Measurements from ENCODE around the gene PARP3. TPM values are rescaled to one million over a fixed set of nuclear protein-coding genes. Genes with fewer than 3 reads are reported as not detected.
A peak's percentile ranks its signal among the peaks of the same experiment; 100 is the strongest.

Gene PARP3
- total RNA-seq, 4 donors from 2014 or later, result 7.3 to 33.0 (median 14.2) TPM

GRCh38 chr3:51984269-51984647, 42.1 kb downstream of the PARP3 start:
- peaks cover 17 to 38% (median 21%) of the 10 kb centered on the region in 3 donors for H3K4me1 ChIP-seq
- no peaks in the 10 kb centered on the region for H3K36me3 ChIP-seq
- no peak for DNase-seq
- TF ChIP-seq CTCF (IDR thresholded peaks at IDR 0.05) (no peak), POLR2A (IDR thresholded peaks at IDR 0.05) (no peak)
- no peaks in the 10 kb centered on the region for H3K27me3 ChIP-seq
- intact Hi-C loops (cut with DNase I), result no loop called here
- H3K9me3 ChIP-seq, result no peaks in the 10 kb centered on the region
- peak overlapping the region in 1 of 4 donors; percentile 73 for H3K4me3 ChIP-seq
- peak overlapping the region; percentile 85 to 98 (median 94) for H3K27ac ChIP-seq

- no peaks in the 10 kb centered on the region for H3K9me3 ChIP-seq
- H3K27me3 ChIP-seq, result no peaks in the 10 kb centered on the region
- no peak for TF ChIP-seq POLR2A (IDR thresholded peaks at IDR 0.05)
- TF ChIP-seq CTCF (IDR thresholded peaks at IDR 0.05), result no peak
- peaks cover 17 to 46% (median 24%) of the 10 kb centered on the region in 3 donors for H3K4me1 ChIP-seq
- peak overlapping the region in 2 of 4 donors; percentile 93 to 98 for H3K27ac ChIP-seq
- 100% methylated on average over 2 to 3 of the region's 6 CpGs for WGBS, 2 donors
- H3K4me3 ChIP-seq, result no peak overlapping the region
- intact Hi-C loops (cut with DNase I), result no loop called here
- no peaks in the 10 kb centered on the region for H3K36me3 ChIP-seq
- no peak for DNase-seq
These were observed 42.9 kb downstream of the PARP3 start for GRCh38 chr3:51985063-51985462.

GRCh38 chr3:51986010-51986947, 44.1 kb downstream of the PARP3 start:
- no peak for DNase-seq
- peaks cover 17 to 53% (median 24%) of the 10 kb centered on the region in 3 donors for H3K4me1 ChIP-seq
- intact Hi-C loops (cut with DNase I), result no loop called here
- no peak for TF ChIP-seq POLR2A (IDR thresholded peaks at IDR 0.05)
- TF ChIP-seq CTCF (IDR thresholded peaks at IDR 0.05), result no peak
- no peaks in the 10 kb centered on the region for H3K9me3 ChIP-seq
- no peak overlapping the region for H3K27ac ChIP-seq
- H3K36me3 ChIP-seq, result peaks cover 0 to 3% (median 1%) of the 10 kb centered on the region in 3 donors
- no peaks in the 10 kb centered on the region for H3K27me3 ChIP-seq
- H3K4me3 ChIP-seq, result no peak overlapping the region
- WGBS, 2 donors, result 70 to 71% methylated on average over 5 of the region's 12 CpGs

- Histone ChIP-seq H3K27me3 (no peaks in the 10 kb centered on the region), H3K4me3 (no peak overlapping the region), H3K27ac (no peak overlapping the region), H3K4me1 (peaks cover 10 to 51% (median 20%) of the 10 kb centered on the region in 3 donors), H3K36me3 (peaks cover 4 to 16% (median 5%) of the 10 kb centered on the region in 3 donors), H3K9me3 (no peaks in the 10 kb centered on the region)
- no peak for TF ChIP-seq POLR2A (IDR thresholded peaks at IDR 0.05)
- TF ChIP-seq CTCF (IDR thresholded peaks at IDR 0.05), result no peak
- no peak for DNase-seq
- intact Hi-C loops (cut with DNase I), result no loop called here
- WGBS, 2 donors, result 86 to 89% methylated on average over 7 of the region's 7 CpGs
These were observed 45.4 kb downstream of the PARP3 start for GRCh38 chr3:51987568-51987967.
